K562 (cell line): ENCODE measurements around the gene AHSA1. TPM values are rescaled to one million over a fixed set of nuclear protein-coding genes. Genes with fewer than 3 reads are reported as not detected.

Experiments
- ATAC-seq: fragments of 200-7000 bp; cut with Tn5 transposase; 3 replicates; pipeline ENCODE4 v1.9.1; 2020; ENCODE audit warnings: moderate library complexity
- BruUV-seq: library from RNA; stranded (reverse); fragments of 400-500 nt; replicated peaks from 2 replicates; lab custom pipeline; 2021; lab: Mats Ljungman, UMichigan
- CTCF ChIA-PET: fragments of 300-600 bp; formaldehyde crosslinking; extraction: SDS; loops from one replicate; lab custom pipeline; 2021; ENCODE audit warnings: low intra/inter-chr PET ratio; lab: Yijun Ruan, JAX
- POLR2A ChIA-PET: fragments of 300-600, 350-650 bp; sonication (Branson Sonifier 250); formaldehyde crosslinking; extraction: SDS; loops from one replicate; lab custom pipeline; 2021; ENCODE audit warnings: antibody characterized with exemption, inconsistent platforms; lab: Yijun Ruan, JAX
- DNase-seq, 4 experiments: peaks; one replicate each; pipeline versions ENCODE4 v3.0.0 to v3.0.0-alpha.2; 2011 to 2018; ENCODE audit warnings: low spot score in 3 of 4, mixed read lengths in 3 of 4; ENCODE audit errors: extremely low read depth in 1 of 4
- FAIRE-seq: peaks from 2 replicates; lab custom pipeline; 2011; peaks lifted over from hg19 to GRCh38; lab: Jason Lieb, UNC
- H2AFZ ChIP-seq: 2 replicates; pipeline ENCODE4 v1.6.0; 2011; ENCODE audit warnings: low read depth, low read length, control low read depth, inconsistent platforms
- H3K27ac ChIP-seq: fragments of 200-600 bp; 3 replicates; pipeline ENCODE4 v1.8.0; 2011; ENCODE audit warnings: low read depth, mild to moderate bottlenecking, control low read depth, inconsistent platforms, low read length, moderate library complexity, mixed read lengths; ENCODE audit errors: extremely low read depth
- H3K27me3 ChIP-seq, 2 experiments: fragments of 300-600 bp in 1 of 2; 2 replicates in 1 of 2; 3 replicates in 1 of 2; pipeline versions ENCODE4 v1.6.0 to v1.8.0; 2011; ENCODE audit warnings: inconsistent platforms in 2 of 2, low read length in 2 of 2, mild to moderate bottlenecking in 1 of 2, mixed read lengths in 1 of 2, moderate library complexity in 1 of 2; ENCODE audit not compliant: control insufficient read depth in 2 of 2, insufficient read depth in 2 of 2
- H3K36me3 ChIP-seq: fragments of 300-600 bp; 3 replicates; pipeline ENCODE4 v1.8.0; 2011; ENCODE audit warnings: mild to moderate bottlenecking, low read length, inconsistent platforms; ENCODE audit not compliant: control insufficient read depth, insufficient read depth
- H3K4me1 ChIP-seq, 2 experiments: fragments of 200-600 bp in 1 of 2; replicated peaks in 1 of 2; 2 replicates in 1 of 2; 3 replicates in 1 of 2; pipeline versions ENCODE4 v1.5.1 to v1.8.0; 2011; ENCODE audit warnings: inconsistent platforms in 2 of 2, low read length in 2 of 2, mild to moderate bottlenecking in 1 of 2, mixed read lengths in 1 of 2, moderate library complexity in 1 of 2; ENCODE audit not compliant: control insufficient read depth in 2 of 2, insufficient read depth in 2 of 2
- H3K4me2 ChIP-seq: 2 replicates; pipeline ENCODE4 v1.6.1; 2011; ENCODE audit warnings: low read length, control low read depth, inconsistent platforms, mixed read lengths; ENCODE audit not compliant: insufficient read depth
- H3K4me3 ChIP-seq: fragments of 200-600 bp; sonication (generic), shearing (Covaris generic); 2 replicates; pipeline ENCODE4 v1.5.1; 2016; ENCODE audit warnings: control low read depth, inconsistent platforms
- H3K79me2 ChIP-seq: fragments of 200-600 bp; 3 replicates; pipeline ENCODE4 v1.8.0; 2011; ENCODE audit warnings: low read length, inconsistent platforms; ENCODE audit not compliant: control insufficient read depth, insufficient read depth
- H3K9ac ChIP-seq, 2 experiments: 2 replicates each; pipeline versions ENCODE4 v1.6.0 to v1.6.1; 2011; ENCODE audit warnings: low read depth in 2 of 2, low read length in 2 of 2, control low read depth in 1 of 2, inconsistent platforms in 1 of 2, mild to moderate bottlenecking in 1 of 2, mixed read lengths in 1 of 2; ENCODE audit not compliant: insufficient read depth in 1 of 2
- H3K9me1 ChIP-seq: one replicate; pipeline ENCODE4 v1.6.0; 2011; ENCODE audit warnings: inconsistent platforms, mild to moderate bottlenecking, low read length, moderate library complexity; ENCODE audit not compliant: control insufficient read depth, insufficient read depth
- H3K9me3 ChIP-seq: replicated peaks from 2 replicates; pipeline ENCODE4 v1.5.1; 2011; ENCODE audit warnings: low read depth, low read length, inconsistent platforms; ENCODE audit not compliant: control insufficient read depth, insufficient read depth
- H4K20me1 ChIP-seq: replicated peaks from 2 replicates; pipeline ENCODE4 v1.6.1; 2011; ENCODE audit warnings: low read length, inconsistent platforms, mixed read lengths; ENCODE audit not compliant: control insufficient read depth, insufficient read depth
- ARID3B ChIP-seq: fragments of 250-450 bp; sonication (Bioruptor Pico); IDR thresholded peaks from 2 replicates; pipeline ENCODE4 v1.4.0; 2020; ENCODE audit warnings: borderline replicate concordance
- BDP1 ChIP-seq: IDR thresholded peaks from 3 replicates; pipeline ENCODE4 v1.6.1; 2011; ENCODE audit not compliant: insufficient read length, insufficient read depth
- DDX20 ChIP-seq: fragments of 450-650 bp; IDR thresholded peaks from 2 replicates; pipeline ENCODE4 v1.6.1; 2016; ENCODE audit warnings: missing genetic modification characterization, low read depth, mild to moderate bottlenecking, missing compliant biosample characterization, moderate library complexity
- E2F6 ChIP-seq, 2 experiments: IDR thresholded peaks; 2 replicates each; pipeline ENCODE4 v1.6.1; 2011; ENCODE audit warnings: borderline replicate concordance in 1 of 2, control low read depth in 1 of 2, low read depth in 1 of 2, low read length in 1 of 2, mild to moderate bottlenecking in 1 of 2, mixed read lengths in 1 of 2, moderate library complexity in 1 of 2; ENCODE audit not compliant: insufficient read depth in 1 of 2, insufficient read length in 1 of 2, poor library complexity in 1 of 2, severe bottlenecking in 1 of 2; ENCODE audit errors: extremely low read depth in 1 of 2
- ERF ChIP-seq: fragments of 450-650 bp; formaldehyde crosslinking; IDR thresholded peaks from 2 replicates; pipeline ENCODE4 v1.4.0; 2020; ENCODE audit warnings: mild to moderate bottlenecking, mixed read lengths
- LCOR ChIP-seq: sonication (generic); formaldehyde crosslinking; IDR thresholded peaks from 2 replicates; pipeline ENCODE4 v1.8.0; 2022; ENCODE audit warnings: mild to moderate bottlenecking, missing genetic modification reagents
- POLR2G ChIP-seq: fragments of 200-400 bp; formaldehyde crosslinking; IDR thresholded peaks from 2 replicates; pipeline ENCODE4 v1.6.1; 2017; ENCODE audit warnings: low read depth, mild to moderate bottlenecking, antibody characterized with exemption, low read length, moderate library complexity
- RAD21 ChIP-seq, 2 experiments: fragments of 250-450 bp in 1 of 2; fragments of 450-650 bp in 1 of 2; sonication (Bioruptor Pico) in 1 of 2; formaldehyde crosslinking in 1 of 2; IDR thresholded peaks in 1 of 2; conservative IDR thresholded peaks in 1 of 2; 2 replicates each; pipeline versions ENCODE4 v1.4.0 to v1.8.0; 2020 to 2022; ENCODE audit warnings: mild to moderate bottlenecking in 2 of 2, moderate library complexity in 1 of 2
- SAFB ChIP-seq: fragments of 200-400 bp; formaldehyde crosslinking; IDR thresholded peaks from 2 replicates; pipeline ENCODE4 v1.6.1; 2017; ENCODE audit warnings: low read depth, low read length, borderline replicate concordance
- SRF ChIP-seq, 2 experiments: fragments of 250-450, 450-650 bp in 1 of 2; sonication (Bioruptor Pico) in 1 of 2; sonication (generic) in 1 of 2; formaldehyde crosslinking; IDR thresholded peaks; 2 replicates each; pipeline versions ENCODE4 v1.5.0 to v1.5.1; 2020 to 2022; ENCODE audit warnings: mild to moderate bottlenecking in 1 of 2, missing genetic modification reagents in 1 of 2
- UBTF ChIP-seq, 2 experiments: IDR thresholded peaks; 2 replicates each; pipeline ENCODE4 v1.6.1; 2012; ENCODE audit warnings: improper control_type of control experiment in 2 of 2, low read depth in 2 of 2, low read length in 2 of 2, borderline replicate concordance in 1 of 2
- WGBS: fragments of 100-300 bp; shearing (Covaris generic); methylation state at CpG from one replicate; pipeline ENCODE4 v1.1.6; 2016; ENCODE audit warnings: low coverage, mixed read lengths; ENCODE audit not compliant: insufficient coverage; ENCODE audit errors: missing lambda C conversion rate; 5-methylcytosine and 5-hydroxymethylcytosine counted together
- in situ Hi-C: fragments of 300-500 bp; cut with MboI; formaldehyde crosslinking; loops from 4 replicates; pipeline ENCODE4 v1.15.0; 2018; ENCODE audit warnings: inconsistent platforms, mixed read lengths
- intact Hi-C: fragments of 100-400 bp; cut with micrococcal nuclease; formaldehyde crosslinking; loops from 2 replicates; pipeline ENCODE4 v1.14.2; 2022
- polyA plus RNA-seq, 8 experiments: library from polyadenylated mRNA; depleted of rRNA in 4 of 8; stranded (reverse) in 5 of 8; unstranded in 3 of 8; fragments of >200 nt; fragmentation: Nextera tagmentation in 2 of 8; fragmentation: Illumina TruSeq in 1 of 8; extraction: Ambion mirVana in 2 of 8; extraction: Trizol in 1 of 8; gene quantifications; 2 replicates each; pipeline versions ENCODE4 v1.2.1 to v1.2.3, GENCODE V29; 2011 to 2014; ENCODE audit warnings: inconsistent platforms in 1 of 8, missing spikeins in 1 of 8
- total RNA-seq, 7 experiments: library from RNA; depleted of rRNA in 6 of 7; stranded (reverse); fragments of >200 nt in 6 of 7; fragmentation: Illumina TruSeq in 2 of 7; extraction: Trizol in 2 of 7; gene quantifications; 2 replicates each; pipeline versions ENCODE4 v1.2.1 to v1.2.3, GENCODE V29; 2011 to 2021; ENCODE audit warnings: low replicate concordance in 1 of 7

The AHSA1 gene
- total and polyA plus RNA-seq, 9 of the 15 experiments (the other 6 are each of a cell fraction or from before 2014, with no cell fraction given) = 41.4 to 317 (median 184) TPM

- no peak for TF ChIP-seq ARID3B
- peak; percentile 65 for TF ChIP-seq POLR2G
- peak in 1 of 2 experiments; percentile 46 for TF ChIP-seq E2F6 (IDR thresholded peaks at IDR 0.05; ENCODE audit: borderline replicate concordance in 1 of 2, extremely low read depth in 1 of 2, insufficient read depth in 1 of 2, insufficient read length in 1 of 2, low read depth in 1 of 2, low read length in 1 of 2, poor library complexity in 1 of 2, severe bottlenecking in 1 of 2)
Measured at GRCh38 chr14:77458249-77458950, 507 bp downstream of the AHSA1 start (continued).

GRCh38 chr14:77459072-77459723 is 1.3 kb downstream of the AHSA1 start:
- H3K36me3 ChIP-seq = peaks cover 48% of the 10 kb centered on the region
- peaks cover 7 to 11% of the 10 kb centered on the region in 2 experiments; a peak in 3 of 5 replicates for H3K4me1 ChIP-seq
- ChIA-PET CTCF (interaction anchor here (0.6 kb wide), 1 partner anchor 154 kb away, joined by 3 read pairs; no protein-coding TSS in a partner anchor), POLR2A (interaction anchor here (0.7 to 2.2 kb wide), 6 partner anchors 11 to 235 kb away, joined by 3 to 7 read pairs (median 5); no protein-coding TSS in a partner anchor)
- FAIRE-seq (peak; percentile 77), DNase-seq (peak; percentile 21 to 80 (median 36)), ATAC-seq (peak; percentile 35)
- H3K9ac ChIP-seq = peak overlapping the region; percentile 19 to 98; a peak in 3 of 4 replicates
- peaks cover 12% of the 10 kb centered on the region; the same call in 1 of the 2 replicates for H4K20me1 ChIP-seq
- H3K9me3 ChIP-seq = no peaks in the 10 kb centered on the region
- H3K79me2 ChIP-seq = peaks cover 48% of the 10 kb centered on the region
- peaks cover 5% of the 10 kb centered on the region for H3K9me1 ChIP-seq
- peak overlapping the region; percentile 99; the same call in 2 of the 3 replicates for H3K27ac ChIP-seq
- in situ Hi-C loops (no loop called here), intact Hi-C loops (loop anchor here (1.0 to 5.0 kb wide), 6 partner anchors 52 to 188 kb away; partner anchors contain the start of genes GSTZ1, POMT2 and SPTLC2)
- WGBS = 43% methylated on average over 13 of the region's 13 CpGs
- H2AFZ ChIP-seq = no peak overlapping the region
- TSS peak; percentile 58 for BruUV-seq
- peak overlapping the region; percentile 96 for H3K4me3 ChIP-seq
- H3K27me3 ChIP-seq = no peaks in the 10 kb centered on the region
- H3K4me2 ChIP-seq = peak overlapping the region; percentile 97
- TF ChIP-seq SRF (CRISPR knock-in tag; IDR thresholded peaks at IDR 0.05) = no peak
- TF ChIP-seq UBTF (IDR thresholded peaks at IDR 0.05; ENCODE audit: borderline replicate concordance in 1 of 2, low read depth in 2 of 2, low read length in 2 of 2) = no peak
- no peak for TF ChIP-seq POLR2G
- TF ChIP-seq BDP1 = no peak
- no peak for TF ChIP-seq ERF
- TF ChIP-seq SAFB = no peak
- no peak for TF ChIP-seq LCOR (CRISPR knock-in tag)
- TF ChIP-seq RAD21 (CRISPR knock-in tag; conservative IDR thresholded peaks at IDR 0.05 in 1 of 2, IDR thresholded peaks at IDR 0.05 in 1 of 2) = peak in 1 of 2 experiments; percentile 52; a peak in 3 of 4 replicates
- TF ChIP-seq DDX20 (tag) = no peak
